SK-N-MC (cell line): ENCODE data around the gene MB21D2.

ENCODE experiments used
- EZH2 ChIP-seq: fragments of 200-600 bp; sonication (generic); IDR thresholded peaks from one replicate; pipeline ENCODE4 v1.6.1; 2017; ENCODE audit warnings: antibody characterized with exemption
- POLR2AphosphoS5 ChIP-seq: IDR thresholded peaks from 2 replicates; pipeline ENCODE4 v1.6.1; 2012; ENCODE audit warnings: mild to moderate bottlenecking, low read depth, low read length, borderline replicate concordance

DNA sequence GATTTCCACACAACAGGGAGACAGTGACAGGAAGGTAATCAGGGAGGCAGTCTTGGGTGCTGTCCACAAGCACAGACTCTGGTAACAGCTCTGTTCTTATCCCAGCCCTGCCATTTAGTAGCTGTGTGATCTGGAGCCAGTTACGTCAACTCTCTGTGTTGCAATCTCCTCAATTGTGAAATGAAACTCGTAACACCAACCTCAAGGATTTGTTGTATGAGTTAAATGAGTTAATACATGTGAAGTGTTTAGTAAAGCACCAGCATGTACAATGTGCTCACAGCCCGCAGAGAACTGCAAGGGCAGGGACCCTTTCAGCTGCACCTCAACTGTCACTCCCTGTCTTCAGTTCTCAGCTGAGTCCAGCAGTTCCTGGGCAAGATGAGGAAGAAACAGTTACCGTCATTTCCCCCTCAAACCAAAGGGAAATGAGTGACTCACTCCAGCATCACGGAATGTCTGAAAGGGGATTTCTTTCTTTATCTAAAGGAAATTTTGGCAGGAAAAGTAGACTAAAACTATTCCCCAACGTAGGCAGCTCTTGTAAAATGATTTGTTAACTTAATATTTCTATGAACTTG lies 39.9 kb upstream of the MB21D2 start:
- TF ChIP-seq EZH2 (no peak), POLR2AphosphoS5 (no peak)
